ENCODE results near the gene SLC66A1.

DNA sequence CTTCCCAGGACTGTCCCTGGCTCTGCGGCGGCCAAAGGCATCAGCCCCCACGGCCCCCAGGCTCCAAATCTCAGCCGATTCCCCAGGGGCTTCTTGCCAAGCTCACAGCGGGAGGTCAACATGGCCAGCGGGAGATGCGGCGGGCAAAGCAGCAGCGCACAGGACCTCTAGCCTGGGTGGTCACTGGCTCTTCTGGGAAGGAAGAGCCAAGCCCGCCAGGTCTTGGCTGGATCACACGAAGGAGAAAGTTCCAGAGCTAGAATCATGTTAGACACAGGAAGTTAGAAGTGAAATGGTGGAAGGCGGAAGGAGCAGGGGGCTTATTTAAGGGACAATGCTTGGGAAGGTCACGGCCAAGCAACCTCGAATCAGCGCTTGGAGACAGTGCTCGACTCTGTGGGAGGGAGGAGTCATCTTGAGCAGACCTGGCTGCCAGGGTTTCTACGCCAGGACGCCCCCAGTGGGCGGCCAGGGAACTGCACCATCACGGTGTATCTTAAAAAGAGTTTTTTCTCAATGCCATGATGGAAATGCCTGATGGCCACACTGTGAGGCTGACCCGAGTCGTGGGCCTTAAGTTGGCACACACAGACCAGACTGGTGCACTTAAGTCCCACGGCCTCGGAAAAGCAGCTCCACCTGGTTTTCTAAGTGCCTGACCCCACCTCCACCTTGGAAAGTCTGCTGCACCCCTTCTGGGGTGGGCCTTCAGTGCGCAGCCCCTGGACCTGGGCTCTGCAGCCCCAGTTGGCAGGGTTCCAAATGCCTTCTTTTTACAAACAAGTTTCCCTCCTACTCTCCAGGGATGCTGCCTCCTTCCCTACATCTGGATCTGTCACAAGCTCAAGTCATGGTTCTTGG, 29.3 kb downstream of the SLC66A1 start:
- TF ChIP-seq, protein P1, sequence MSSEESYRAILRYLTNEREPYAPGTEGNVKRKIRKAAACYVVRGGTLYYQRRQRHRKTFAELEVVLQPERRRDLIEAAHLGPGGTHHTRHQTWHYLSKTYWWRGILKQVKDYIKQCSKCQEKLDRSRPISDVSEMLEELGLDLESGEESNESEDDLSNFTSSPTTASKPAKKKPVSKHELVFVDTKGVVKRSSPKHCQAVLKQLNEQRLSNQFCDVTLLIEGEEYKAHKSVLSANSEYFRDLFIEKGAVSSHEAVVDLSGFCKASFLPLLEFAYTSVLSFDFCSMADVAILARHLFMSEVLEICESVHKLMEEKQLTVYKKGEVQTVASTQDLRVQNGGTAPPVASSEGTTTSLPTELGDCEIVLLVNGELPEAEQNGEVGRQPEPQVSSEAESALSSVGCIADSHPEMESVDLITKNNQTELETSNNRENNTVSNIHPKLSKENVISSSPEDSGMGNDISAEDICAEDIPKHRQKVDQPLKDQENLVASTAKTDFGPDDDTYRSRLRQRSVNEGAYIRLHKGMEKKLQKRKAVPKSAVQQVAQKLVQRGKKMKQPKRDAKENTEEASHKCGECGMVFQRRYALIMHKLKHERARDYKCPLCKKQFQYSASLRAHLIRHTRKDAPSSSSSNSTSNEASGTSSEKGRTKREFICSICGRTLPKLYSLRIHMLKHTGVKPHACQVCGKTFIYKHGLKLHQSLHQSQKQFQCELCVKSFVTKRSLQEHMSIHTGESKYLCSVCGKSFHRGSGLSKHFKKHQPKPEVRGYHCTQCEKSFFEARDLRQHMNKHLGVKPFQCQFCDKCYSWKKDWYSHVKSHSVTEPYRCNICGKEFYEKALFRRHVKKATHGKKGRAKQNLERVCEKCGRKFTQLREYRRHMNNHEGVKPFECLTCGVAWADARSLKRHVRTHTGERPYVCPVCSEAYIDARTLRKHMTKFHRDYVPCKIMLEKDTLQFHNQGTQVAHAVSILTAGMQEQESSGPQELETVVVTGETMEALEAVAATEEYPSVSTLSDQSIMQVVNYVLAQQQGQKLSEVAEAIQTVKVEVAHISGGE (CRISPR knock-in tag; IDR thresholded peaks at IDR 0.05): no peak
- TF ChIP-seq POU5F1 (IDR thresholded peaks at IDR 0.05; ENCODE audit: borderline replicate concordance, low read depth, low read length, partially characterized antibody): no peak
- TF ChIP-seq EZH2 (IDR thresholded peaks at IDR 0.05; ENCODE audit: borderline replicate concordance, low read depth, low read length): no peak
- TF ChIP-seq, protein P2, sequence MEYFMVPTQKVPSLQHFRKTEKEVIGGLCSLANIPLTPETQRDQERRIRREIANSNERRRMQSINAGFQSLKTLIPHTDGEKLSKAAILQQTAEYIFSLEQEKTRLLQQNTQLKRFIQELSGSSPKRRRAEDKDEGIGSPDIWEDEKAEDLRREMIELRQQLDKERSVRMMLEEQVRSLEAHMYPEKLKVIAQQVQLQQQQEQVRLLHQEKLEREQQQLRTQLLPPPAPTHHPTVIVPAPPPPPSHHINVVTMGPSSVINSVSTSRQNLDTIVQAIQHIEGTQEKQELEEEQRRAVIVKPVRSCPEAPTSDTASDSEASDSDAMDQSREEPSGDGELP (CRISPR knock-in tag; IDR thresholded peaks at IDR 0.05; ENCODE audit: borderline replicate concordance): peak; percentile 30; the same call in 1 of the 2 replicates
- TF ChIP-seq ZNF780A (CRISPR knock-in tag; IDR thresholded peaks at IDR 0.05): no peak
- no peak for TF ChIP-seq ZNF175 (CRISPR knock-in tag; IDR thresholded peaks at IDR 0.05; ENCODE audit: low read depth)

Measured in K562 (cell line).